ENCODE measurements around the gene CD160. TPM values are rescaled to one million over a fixed set of nuclear protein-coding genes. Genes with fewer than 3 reads are reported as not detected.

CD160 gene
- total and polyA plus RNA-seq, 2 donors (not counting 1 experiment from before 2014, with no cell fraction given), result 0.10 TPM; not detected in 1

DNA sequence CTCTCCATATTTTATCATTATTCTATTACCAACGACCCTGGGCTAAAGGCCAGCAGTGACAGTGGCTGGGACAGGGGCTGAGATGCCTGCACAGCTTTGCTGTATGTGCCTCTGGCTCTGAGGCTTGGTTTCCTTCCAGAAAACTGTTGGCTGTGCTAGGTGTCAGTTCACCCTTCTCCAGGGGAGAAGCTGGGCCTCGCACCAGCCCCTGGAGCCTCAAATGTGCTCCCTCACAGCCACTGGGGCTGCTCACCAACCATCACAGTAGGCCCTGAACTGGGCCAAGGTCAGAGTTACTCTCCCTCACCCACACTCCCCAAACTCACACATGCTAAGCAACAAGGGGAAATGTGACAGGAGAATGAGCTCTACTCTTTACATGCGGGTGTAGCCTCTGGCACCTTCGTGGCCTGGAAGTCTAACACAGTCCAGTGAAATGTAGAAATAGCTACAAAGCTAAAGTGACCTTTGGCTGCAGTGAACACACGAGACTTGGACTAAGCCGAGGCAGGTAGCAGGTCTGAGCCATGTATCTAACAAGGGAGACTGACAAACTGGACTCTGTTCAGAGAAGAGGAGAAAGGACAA is 4.7 kb upstream of the CD160 start:
- Mint-ChIP-seq H3K4me1 (no peaks in the 10 kb centered on the region), H3K27ac (no peak overlapping the region), H3K9me3 (ENCODE audit: insufficient read depth) (no peaks in the 10 kb centered on the region), H3K27me3 (peaks cover under 1% of the 10 kb centered on the region), H3K4me3 (no peak overlapping the region)
- ChIA-PET CTCF (interaction anchor here (0.6 kb wide), 1 partner anchor 12 kb away, joined by 3 read pairs; no protein-coding TSS in a partner anchor), POLR2A (no interaction called here)
- Histone ChIP-seq H3K9ac (ENCODE audit: low read length) (no peak overlapping the region), H3K27me3 (replicated peaks in 1 of 4; ENCODE audit: control extremely low read depth in 1 of 4, control insufficient read depth in 3 of 4, insufficient read depth in 4 of 4, low read length in 3 of 4) (no peaks in the 10 kb centered on the region), H3K4me2 (replicated peaks; ENCODE audit: low read depth, low read length, poor library complexity, severe bottlenecking) (no peak overlapping the region), H4K20me1 (ENCODE audit: control insufficient read depth, insufficient read depth, low read length, poor library complexity, severe bottlenecking) (no peaks in the 10 kb centered on the region), H2AFZ (ENCODE audit: insufficient read depth, low read depth, low read length, poor library complexity, severe bottlenecking) (no peak overlapping the region), H3K4me3 (ENCODE audit: control extremely low read depth in 1 of 5, extremely low read depth in 1 of 5, insufficient read depth in 1 of 5, low read depth in 2 of 5, low read length in 4 of 5) (no peak overlapping the region), H3K4me1 (ENCODE audit: control insufficient read depth in 2 of 2, insufficient read depth in 2 of 2, low read length in 2 of 2) (no peaks in the 10 kb centered on the region), H3K79me2 (ENCODE audit: control insufficient read depth, insufficient read depth, low read length) (no peaks in the 10 kb centered on the region), H3K36me3 (replicated peaks in 1 of 2; ENCODE audit: control extremely low read depth in 1 of 2, control insufficient read depth in 1 of 2, extremely low read depth in 1 of 2, insufficient read depth in 2 of 2, low read length in 1 of 2) (no peaks in the 10 kb centered on the region), H3K9me3 (ENCODE audit: control extremely low read depth in 1 of 3, control insufficient read depth in 2 of 3, insufficient read depth in 1 of 3, low read length in 2 of 3) (no peaks in the 10 kb centered on the region), H3K27ac (ENCODE audit: low read length in 2 of 2) (no peak overlapping the region)
- ATAC-seq (ENCODE audit: low read depth), result no peak
- TF ChIP-seq, protein P1, sequence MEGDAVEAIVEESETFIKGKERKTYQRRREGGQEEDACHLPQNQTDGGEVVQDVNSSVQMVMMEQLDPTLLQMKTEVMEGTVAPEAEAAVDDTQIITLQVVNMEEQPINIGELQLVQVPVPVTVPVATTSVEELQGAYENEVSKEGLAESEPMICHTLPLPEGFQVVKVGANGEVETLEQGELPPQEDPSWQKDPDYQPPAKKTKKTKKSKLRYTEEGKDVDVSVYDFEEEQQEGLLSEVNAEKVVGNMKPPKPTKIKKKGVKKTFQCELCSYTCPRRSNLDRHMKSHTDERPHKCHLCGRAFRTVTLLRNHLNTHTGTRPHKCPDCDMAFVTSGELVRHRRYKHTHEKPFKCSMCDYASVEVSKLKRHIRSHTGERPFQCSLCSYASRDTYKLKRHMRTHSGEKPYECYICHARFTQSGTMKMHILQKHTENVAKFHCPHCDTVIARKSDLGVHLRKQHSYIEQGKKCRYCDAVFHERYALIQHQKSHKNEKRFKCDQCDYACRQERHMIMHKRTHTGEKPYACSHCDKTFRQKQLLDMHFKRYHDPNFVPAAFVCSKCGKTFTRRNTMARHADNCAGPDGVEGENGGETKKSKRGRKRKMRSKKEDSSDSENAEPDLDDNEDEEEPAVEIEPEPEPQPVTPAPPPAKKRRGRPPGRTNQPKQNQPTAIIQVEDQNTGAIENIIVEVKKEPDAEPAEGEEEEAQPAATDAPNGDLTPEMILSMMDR (IDR thresholded peaks at IDR 0.05), result no peak
- no peak for TF ChIP-seq EZH2 (IDR thresholded peaks at IDR 0.05; ENCODE audit: borderline replicate concordance, insufficient read depth, low read depth, low read length, poor library complexity, severe bottlenecking)
- 96% methylated on average over 5 of the region's 6 CpGs for WGBS (ENCODE audit: insufficient coverage)
- intact Hi-C loops (cut with micrococcal nuclease), result no loop called here
- DNase-seq, result no peak

DNA sequence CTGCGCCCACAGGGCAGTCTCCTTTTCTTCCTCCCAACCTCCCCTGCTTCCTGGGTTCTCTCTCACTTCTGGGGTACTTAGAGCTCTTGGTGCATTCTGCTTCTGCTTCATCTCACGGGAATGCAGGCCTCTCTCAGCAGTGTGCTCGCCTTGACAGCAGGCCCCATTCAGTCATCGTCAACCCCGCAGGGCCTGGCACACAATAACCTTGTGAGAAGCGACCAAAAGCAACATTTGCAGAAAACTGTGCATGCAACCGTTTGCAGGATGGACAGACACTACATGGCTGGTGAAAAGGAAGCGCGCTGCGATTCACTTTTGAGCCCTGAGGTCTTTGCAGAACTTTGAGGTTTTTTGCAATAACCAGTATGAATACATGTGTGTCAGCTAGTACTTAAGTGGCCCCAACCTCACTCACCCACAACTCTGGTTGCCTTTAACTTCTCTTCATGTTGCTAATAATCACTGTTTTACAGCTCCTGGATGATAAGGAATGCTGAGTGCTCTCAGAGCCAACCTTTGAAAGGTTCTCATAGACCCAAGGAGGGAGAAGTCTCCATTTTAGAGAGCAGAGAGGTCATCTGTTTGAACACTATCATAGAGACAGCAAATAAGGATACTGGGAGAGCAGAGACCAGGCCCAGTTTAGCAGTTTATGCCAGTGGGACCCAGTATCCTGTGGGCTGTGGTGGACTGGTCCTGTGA is 2.5 kb upstream of the CD160 start:
- H3K79me2 ChIP-seq (ENCODE audit: control insufficient read depth, insufficient read depth, low read length), result no peaks in the 10 kb centered on the region
- Mint-ChIP-seq H3K4me1 (peaks cover 9% of the 10 kb centered on the region), H3K27ac (no peak overlapping the region), H3K27me3 (peaks cover 11% of the 10 kb centered on the region), H3K4me3 (no peak overlapping the region), H3K9me3 (ENCODE audit: insufficient read depth) (no peaks in the 10 kb centered on the region)
- peaks cover 0 to 4% (median 0%) of the 10 kb centered on the region in 3 donors for H3K9me3 ChIP-seq (ENCODE audit: control extremely low read depth in 1 of 3, control insufficient read depth in 2 of 3, insufficient read depth in 1 of 3, low read length in 2 of 3)
- H2AFZ ChIP-seq (ENCODE audit: insufficient read depth, low read depth, low read length, poor library complexity, severe bottlenecking), result no peak overlapping the region
- intact Hi-C loops (cut with micrococcal nuclease), result no loop called here
- H3K4me2 ChIP-seq (replicated peaks; ENCODE audit: low read depth, low read length, poor library complexity, severe bottlenecking), result no peak overlapping the region
- H4K20me1 ChIP-seq (ENCODE audit: control insufficient read depth, insufficient read depth, low read length, poor library complexity, severe bottlenecking), result no peaks in the 10 kb centered on the region
- ATAC-seq (ENCODE audit: low read depth), result no peak
- H3K9ac ChIP-seq (ENCODE audit: low read length), result no peak overlapping the region
- H3K4me1 ChIP-seq (ENCODE audit: control insufficient read depth in 2 of 2, insufficient read depth in 2 of 2, low read length in 2 of 2), result peaks cover 10% of the 10 kb centered on the region in 2 donors
- H3K36me3 ChIP-seq (replicated peaks in 1 of 2; ENCODE audit: control extremely low read depth in 1 of 2, control insufficient read depth in 1 of 2, extremely low read depth in 1 of 2, insufficient read depth in 2 of 2, low read length in 1 of 2), result no peaks in the 10 kb centered on the region
- 93% methylated on average over 9 of the region's 10 CpGs for WGBS (ENCODE audit: insufficient coverage)
- no peak overlapping the region for H3K4me3 ChIP-seq (ENCODE audit: control extremely low read depth in 1 of 5, extremely low read depth in 1 of 5, insufficient read depth in 1 of 5, low read depth in 2 of 5, low read length in 4 of 5)
- POLR2A ChIA-PET, result no interaction called here
- TF ChIP-seq, protein P1 (IDR thresholded peaks at IDR 0.05), result no peak
- no peak for TF ChIP-seq EZH2 (IDR thresholded peaks at IDR 0.05; ENCODE audit: borderline replicate concordance, insufficient read depth, low read depth, low read length, poor library complexity, severe bottlenecking)
- no peak overlapping the region for H3K27ac ChIP-seq (ENCODE audit: low read length in 2 of 2)
- H3K27me3 ChIP-seq (replicated peaks in 1 of 4; ENCODE audit: control extremely low read depth in 1 of 4, control insufficient read depth in 3 of 4, insufficient read depth in 4 of 4, low read length in 3 of 4), result peaks cover 0 to 15% (median 8%) of the 10 kb centered on the region in 4 experiments
- DNase-seq, result no peak
- CTCF ChIA-PET, result no interaction called here

All from B cell (primary cell).